ENCODE measurements around the gene ENC1. TPM values are rescaled to one million over a fixed set of nuclear protein-coding genes. Genes with fewer than 3 reads are reported as not detected.

Gene ENC1
- polyA plus RNA-seq, 1 donor (not counting 4 experiments of a cell fraction or from before 2014, with no cell fraction given): 68.1 TPM

DNA sequence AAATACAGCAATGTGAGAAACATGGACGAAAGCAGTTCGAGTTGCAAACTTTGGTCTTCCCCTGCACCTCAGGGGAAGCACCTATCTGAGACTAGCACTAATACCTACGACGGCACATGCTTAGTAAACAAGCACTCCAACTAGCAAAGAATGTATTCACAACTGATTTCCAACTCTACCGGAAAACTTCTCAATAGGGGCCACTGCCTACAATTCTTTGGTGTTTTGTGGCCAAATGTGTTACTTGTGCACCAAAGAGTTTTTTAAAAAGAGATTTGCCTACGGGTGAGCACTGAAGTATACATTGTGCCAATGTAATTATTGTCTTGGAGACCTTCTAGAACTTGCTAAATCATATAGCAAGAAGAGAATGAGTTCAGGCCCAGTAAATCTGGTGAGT is 12.2 kb downstream of the ENC1 start:
- dilution Hi-C loops (cut with MboI; ENCODE audit: extremely low pct_ligation_motif_present, low sequenced_read_pairs): no loop called here
- Histone ChIP-seq H3K4me3 (ENCODE audit: control insufficient read depth in 2 of 3, extremely low read depth in 1 of 3, insufficient read depth in 2 of 3, low read depth in 1 of 3, low read length in 3 of 3) (no peak overlapping the region), H3K27me3 (ENCODE audit: control insufficient read depth, extremely low read depth, insufficient read depth, low read length) (no peaks in the 10 kb centered on the region), H3K27ac (ENCODE audit: control insufficient read depth, insufficient read depth, low read length) (no peak overlapping the region), H3K36me3 (ENCODE audit: control insufficient read depth in 2 of 2, extremely low read depth in 1 of 2, insufficient read depth in 2 of 2, low read length in 2 of 2) (peaks cover 19 to 23% of the 10 kb centered on the region in 2 experiments), H3K9me3 (ENCODE audit: control insufficient read depth, low read depth, low read length) (no peaks in the 10 kb centered on the region), H3K4me1 (ENCODE audit: control insufficient read depth, extremely low read depth, insufficient read depth, low read length) (peaks cover 59% of the 10 kb centered on the region), H3K4me2 (ENCODE audit: control insufficient read depth, extremely low read depth, insufficient read depth, low read depth, low read length) (no peak overlapping the region), H3K79me2 (ENCODE audit: control insufficient read depth, insufficient read depth, low read length) (peaks cover 25% of the 10 kb centered on the region), H2AFZ (ENCODE audit: control insufficient read depth, low read length) (no peak overlapping the region), H4K20me1 (ENCODE audit: control insufficient read depth, extremely low read depth, insufficient read depth, low read length) (peaks cover 18% of the 10 kb centered on the region), H3K9me1 (ENCODE audit: control insufficient read depth, extremely low read depth, insufficient read depth, low read length) (peaks cover 8% of the 10 kb centered on the region), H3K9ac (ENCODE audit: control insufficient read depth, extremely low read depth, insufficient read depth, low read length) (no peak overlapping the region)
- TF ChIP-seq, protein P1, sequence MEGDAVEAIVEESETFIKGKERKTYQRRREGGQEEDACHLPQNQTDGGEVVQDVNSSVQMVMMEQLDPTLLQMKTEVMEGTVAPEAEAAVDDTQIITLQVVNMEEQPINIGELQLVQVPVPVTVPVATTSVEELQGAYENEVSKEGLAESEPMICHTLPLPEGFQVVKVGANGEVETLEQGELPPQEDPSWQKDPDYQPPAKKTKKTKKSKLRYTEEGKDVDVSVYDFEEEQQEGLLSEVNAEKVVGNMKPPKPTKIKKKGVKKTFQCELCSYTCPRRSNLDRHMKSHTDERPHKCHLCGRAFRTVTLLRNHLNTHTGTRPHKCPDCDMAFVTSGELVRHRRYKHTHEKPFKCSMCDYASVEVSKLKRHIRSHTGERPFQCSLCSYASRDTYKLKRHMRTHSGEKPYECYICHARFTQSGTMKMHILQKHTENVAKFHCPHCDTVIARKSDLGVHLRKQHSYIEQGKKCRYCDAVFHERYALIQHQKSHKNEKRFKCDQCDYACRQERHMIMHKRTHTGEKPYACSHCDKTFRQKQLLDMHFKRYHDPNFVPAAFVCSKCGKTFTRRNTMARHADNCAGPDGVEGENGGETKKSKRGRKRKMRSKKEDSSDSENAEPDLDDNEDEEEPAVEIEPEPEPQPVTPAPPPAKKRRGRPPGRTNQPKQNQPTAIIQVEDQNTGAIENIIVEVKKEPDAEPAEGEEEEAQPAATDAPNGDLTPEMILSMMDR (optimal IDR thresholded peaks at IDR 0.05 in 1 of 3, IDR thresholded peaks at IDR 0.05 in 1 of 3, conservative IDR thresholded peaks at IDR 0.05 in 1 of 3; ENCODE audit: extremely low read depth in 1 of 3, insufficient read depth in 2 of 3, low read length in 3 of 3): no peak
- no peak for TF ChIP-seq EZH2 (IDR thresholded peaks at IDR 0.05; ENCODE audit: low read length)
- FAIRE-seq (no peak), DNase-seq (ENCODE audit: low read depth, low spot score) (no peak)

DNA sequence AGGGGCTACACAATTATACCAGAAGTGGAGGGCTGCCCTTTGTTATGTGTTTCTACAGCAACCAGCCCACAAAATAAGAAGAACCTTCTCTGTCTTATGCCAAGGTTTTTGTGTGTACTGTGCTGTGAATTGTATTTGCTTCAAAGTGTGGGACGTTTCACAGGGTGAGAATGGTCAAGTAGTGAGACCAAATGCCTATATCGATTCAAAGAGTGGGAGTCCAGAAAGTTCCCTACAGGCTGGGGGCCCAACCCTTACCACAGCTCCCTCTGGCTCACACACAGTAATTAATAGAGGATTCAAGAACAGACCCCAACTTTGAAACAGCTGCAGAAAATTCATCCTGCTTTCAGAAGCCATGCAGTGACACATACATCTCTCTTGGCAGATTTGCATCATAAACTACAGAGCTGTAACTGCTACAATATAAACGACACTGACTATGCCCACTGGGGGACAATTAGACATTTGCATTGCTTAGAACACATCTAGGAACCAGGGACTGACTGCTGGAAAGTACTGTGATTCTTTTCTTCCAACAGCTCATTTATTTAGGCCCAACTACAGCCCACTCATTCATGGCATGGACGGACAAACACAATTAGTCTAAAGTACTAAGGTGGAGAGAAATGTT is 12.8 kb downstream of the ENC1 start:
- H3K9ac ChIP-seq (ENCODE audit: control insufficient read depth, extremely low read depth, insufficient read depth, low read length): no peak overlapping the region
- peaks cover 8% of the 10 kb centered on the region for H3K9me1 ChIP-seq (ENCODE audit: control insufficient read depth, extremely low read depth, insufficient read depth, low read length)
- H3K79me2 ChIP-seq (ENCODE audit: control insufficient read depth, insufficient read depth, low read length): peaks cover 24% of the 10 kb centered on the region
- no peaks in the 10 kb centered on the region for H3K27me3 ChIP-seq (ENCODE audit: control insufficient read depth, extremely low read depth, insufficient read depth, low read length)
- peaks cover 55% of the 10 kb centered on the region for H3K4me1 ChIP-seq (ENCODE audit: control insufficient read depth, extremely low read depth, insufficient read depth, low read length)
- H3K27ac ChIP-seq (ENCODE audit: control insufficient read depth, insufficient read depth, low read length): no peak overlapping the region
- peaks cover 17% of the 10 kb centered on the region for H4K20me1 ChIP-seq (ENCODE audit: control insufficient read depth, extremely low read depth, insufficient read depth, low read length)
- peaks cover 19 to 21% of the 10 kb centered on the region in 2 experiments for H3K36me3 ChIP-seq (ENCODE audit: control insufficient read depth in 2 of 2, extremely low read depth in 1 of 2, insufficient read depth in 2 of 2, low read length in 2 of 2)
- TF ChIP-seq, protein P1 (optimal IDR thresholded peaks at IDR 0.05 in 1 of 3, IDR thresholded peaks at IDR 0.05 in 1 of 3, conservative IDR thresholded peaks at IDR 0.05 in 1 of 3; ENCODE audit: extremely low read depth in 1 of 3, insufficient read depth in 2 of 3, low read length in 3 of 3): no peak
- no peak for TF ChIP-seq EZH2 (IDR thresholded peaks at IDR 0.05; ENCODE audit: low read length)
- no peak for DNase-seq (ENCODE audit: low read depth, low spot score)
- no peaks in the 10 kb centered on the region for H3K9me3 ChIP-seq (ENCODE audit: control insufficient read depth, low read depth, low read length)
- no peak overlapping the region for H3K4me3 ChIP-seq (ENCODE audit: control insufficient read depth in 2 of 3, extremely low read depth in 1 of 3, insufficient read depth in 2 of 3, low read depth in 1 of 3, low read length in 3 of 3)
- H2AFZ ChIP-seq (ENCODE audit: control insufficient read depth, low read length): no peak overlapping the region
- dilution Hi-C loops (cut with MboI; ENCODE audit: extremely low pct_ligation_motif_present, low sequenced_read_pairs): no loop called here
- H3K4me2 ChIP-seq (ENCODE audit: control insufficient read depth, extremely low read depth, insufficient read depth, low read depth, low read length): no peak overlapping the region
- no peak for FAIRE-seq
